Loucy (cell line): Measurements from ENCODE around the gene AGXT2.

ENCODE experiments used
- CTCF ChIP-seq: fragments of 200-600 bp; sonication (generic); conservative IDR thresholded peaks from 2 replicates; pipeline ENCODE4 v1.5.1; 2014; ENCODE audit warnings: mild to moderate bottlenecking, antibody characterized with exemption, low read length
- EZH2phosphoT487 ChIP-seq: fragments of 200-600 bp; IDR thresholded peaks from 2 replicates; pipeline ENCODE4 v1.6.1; 2018; ENCODE audit warnings: antibody characterized with exemption, mild to moderate bottlenecking, moderate library complexity, borderline replicate concordance

- TF ChIP-seq CTCF (peak; percentile 77), EZH2phosphoT487 (no peak)
Measured at GRCh38 chr5:34957857-34958690, 89.7 kb downstream of the AGXT2 start.
